HG02973 (cell line): Measurements from ENCODE around the gene FAM222B.

Source experiments
- ATAC-seq: cut with Tn5 transposase; IDR thresholded peaks from one replicate; pipeline ENCODE4 v1.9.1; 2021; ENCODE audit warnings: moderate library complexity; ENCODE audit not compliant: unreplicated experiment

The FAM222B gene

GRCh38 chr17:28716740-28717577, 125.6 kb downstream of the FAM222B start:
- no peak for ATAC-seq

GRCh38 chr17:28715217-28715616, 127.4 kb downstream of the FAM222B start:
- ATAC-seq: no peak

GRCh38 chr17:28714281-28714680, 128.3 kb downstream of the FAM222B start:
- ATAC-seq: no peak

- ATAC-seq: no peak
These were observed 129.7 kb downstream of the FAM222B start for GRCh38 chr17:28712705-28713415.

GRCh38 chr17:28712032-28712704, 130.4 kb downstream of the FAM222B start:
- ATAC-seq: peak; percentile 34

- ATAC-seq: peak; percentile 23
These were observed 130.9 kb downstream of the FAM222B start, which contains the start of gene PROCA1 for GRCh38 chr17:28711723-28712031. Gene PROCA1 (minus strand): TSS chr17:28711888. CDS start chr17:28711660, 228 bp downstream.

GRCh38 chr17:28710861-28711722, 131.5 kb downstream of the FAM222B start:
- ATAC-seq: peak; percentile 52

- no peak for ATAC-seq
These were observed 135.3 kb downstream of the FAM222B start for GRCh38 chr17:28707339-28707720.

GRCh38 chr17:28706471-28707338, 135.9 kb downstream of the FAM222B start:
- ATAC-seq: no peak
